ENCODE data around the gene COG4. TPM values are rescaled to one million over a fixed set of nuclear protein-coding genes. Genes with fewer than 3 reads are reported as not detected.

The COG4 gene
- total RNA-seq, 1 donor from 2014 or later: 48.4 TPM

GRCh38 chr16:70520612-70521297, 2.6 kb downstream of the COG4 start:
- peaks cover 33% of the 10 kb centered on the region for H3K4me1 Mint-ChIP-seq (ENCODE audit: low read depth)
- DNase-seq (ENCODE audit: low spot score): no peak

GRCh38 chr16:70512456-70512855, 10.9 kb downstream of the COG4 start:
- Mint-ChIP-seq H3K4me3 (ENCODE audit: unreplicated experiment) (no peak overlapping the region), H3K27me3 (ENCODE audit: low read depth) (no peaks in the 10 kb centered on the region), H3K27ac (ENCODE audit: unreplicated experiment) (no peak overlapping the region), H3K9me3 (ENCODE audit: low read depth) (no peaks in the 10 kb centered on the region), H3K4me1 (ENCODE audit: low read depth) (no peaks in the 10 kb centered on the region), H3K36me3 (ENCODE audit: low read depth) (peaks cover 20% of the 10 kb centered on the region)
- no peak for TF ChIP-seq CTCF (IDR thresholded peaks at IDR 0.05)
- DNase-seq (ENCODE audit: low spot score): no peak

More at GRCh38 chr16:70520612-70521297, 2.6 kb downstream of the COG4 start:
- peaks cover 5% of the 10 kb centered on the region for H3K36me3 Mint-ChIP-seq (ENCODE audit: low read depth)
- no peak for TF ChIP-seq CTCF (IDR thresholded peaks at IDR 0.05)
- H3K9me3 Mint-ChIP-seq (ENCODE audit: low read depth): no peaks in the 10 kb centered on the region
- no peak overlapping the region for H3K4me3 Mint-ChIP-seq (ENCODE audit: unreplicated experiment)
- peak overlapping the region; percentile 59 for H3K27ac Mint-ChIP-seq (ENCODE audit: unreplicated experiment)
- no peaks in the 10 kb centered on the region for H3K27me3 Mint-ChIP-seq (ENCODE audit: low read depth)

- TF ChIP-seq CTCF (IDR thresholded peaks at IDR 0.05): no peak
- no peak overlapping the region for H3K27ac Mint-ChIP-seq (ENCODE audit: unreplicated experiment)
- H3K4me3 Mint-ChIP-seq (ENCODE audit: unreplicated experiment): no peak overlapping the region
- peaks cover 21% of the 10 kb centered on the region for H3K36me3 Mint-ChIP-seq (ENCODE audit: low read depth)
- H3K4me1 Mint-ChIP-seq (ENCODE audit: low read depth): no peaks in the 10 kb centered on the region
- H3K27me3 Mint-ChIP-seq (ENCODE audit: low read depth): no peaks in the 10 kb centered on the region
- no peaks in the 10 kb centered on the region for H3K9me3 Mint-ChIP-seq (ENCODE audit: low read depth)
- no peak for DNase-seq (ENCODE audit: low spot score)
These were observed 11.5 kb downstream of the COG4 start for GRCh38 chr16:70511833-70512232.

- no peak overlapping the region for H3K27ac Mint-ChIP-seq (ENCODE audit: unreplicated experiment)
- DNase-seq (ENCODE audit: low spot score): no peak
- no peak for TF ChIP-seq CTCF (IDR thresholded peaks at IDR 0.05)
- H3K4me3 Mint-ChIP-seq (ENCODE audit: unreplicated experiment): no peak overlapping the region
- no peaks in the 10 kb centered on the region for H3K27me3 Mint-ChIP-seq (ENCODE audit: low read depth)
- no peaks in the 10 kb centered on the region for H3K9me3 Mint-ChIP-seq (ENCODE audit: low read depth)
- peaks cover 23% of the 10 kb centered on the region for H3K36me3 Mint-ChIP-seq (ENCODE audit: low read depth)
- no peaks in the 10 kb centered on the region for H3K4me1 Mint-ChIP-seq (ENCODE audit: low read depth)
These were observed 13.1 kb downstream of the COG4 start for GRCh38 chr16:70510216-70510615.

- DNase-seq (ENCODE audit: low spot score): no peak
- Mint-ChIP-seq H3K9me3 (ENCODE audit: low read depth) (no peaks in the 10 kb centered on the region), H3K27me3 (ENCODE audit: low read depth) (no peaks in the 10 kb centered on the region), H3K27ac (ENCODE audit: unreplicated experiment) (no peak overlapping the region), H3K4me3 (ENCODE audit: unreplicated experiment) (no peak overlapping the region), H3K36me3 (ENCODE audit: low read depth) (peaks cover 22% of the 10 kb centered on the region), H3K4me1 (ENCODE audit: low read depth) (no peaks in the 10 kb centered on the region)
- TF ChIP-seq CTCF (IDR thresholded peaks at IDR 0.05): peak; percentile 70
These were observed 14.6 kb downstream of the COG4 start for GRCh38 chr16:70508752-70509151.

Measured in chondrocyte (in vitro differentiated cells).